HG03095 (cell line): ENCODE results near the gene DIAPH3.

Experiments used
- ATAC-seq: cut with Tn5 transposase; IDR thresholded peaks from one replicate; pipeline ENCODE4 v1.9.1; 2021; ENCODE audit warnings: moderate library complexity; ENCODE audit not compliant: unreplicated experiment

Gene DIAPH3

DNA sequence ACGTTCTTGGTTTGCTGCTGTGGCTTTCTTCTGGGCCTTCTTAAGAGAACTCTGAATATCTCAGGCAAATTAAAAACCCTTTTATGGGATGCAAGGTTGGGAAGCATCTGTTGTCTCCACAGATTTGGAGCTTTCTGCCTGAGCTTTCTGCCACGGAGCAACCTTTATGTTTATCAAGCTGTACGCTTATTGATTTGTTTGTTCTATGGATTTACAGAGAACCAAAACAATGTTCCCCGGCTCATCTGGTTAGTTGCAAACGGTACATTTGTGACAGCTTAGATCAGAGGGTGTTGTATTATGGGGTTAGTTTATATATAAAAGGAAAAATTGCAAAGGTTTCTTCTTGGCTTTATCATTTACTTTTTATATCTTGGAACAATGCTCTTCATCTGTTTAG is 479.6 kb downstream of the DIAPH3 start:
- no peak for ATAC-seq

DNA sequence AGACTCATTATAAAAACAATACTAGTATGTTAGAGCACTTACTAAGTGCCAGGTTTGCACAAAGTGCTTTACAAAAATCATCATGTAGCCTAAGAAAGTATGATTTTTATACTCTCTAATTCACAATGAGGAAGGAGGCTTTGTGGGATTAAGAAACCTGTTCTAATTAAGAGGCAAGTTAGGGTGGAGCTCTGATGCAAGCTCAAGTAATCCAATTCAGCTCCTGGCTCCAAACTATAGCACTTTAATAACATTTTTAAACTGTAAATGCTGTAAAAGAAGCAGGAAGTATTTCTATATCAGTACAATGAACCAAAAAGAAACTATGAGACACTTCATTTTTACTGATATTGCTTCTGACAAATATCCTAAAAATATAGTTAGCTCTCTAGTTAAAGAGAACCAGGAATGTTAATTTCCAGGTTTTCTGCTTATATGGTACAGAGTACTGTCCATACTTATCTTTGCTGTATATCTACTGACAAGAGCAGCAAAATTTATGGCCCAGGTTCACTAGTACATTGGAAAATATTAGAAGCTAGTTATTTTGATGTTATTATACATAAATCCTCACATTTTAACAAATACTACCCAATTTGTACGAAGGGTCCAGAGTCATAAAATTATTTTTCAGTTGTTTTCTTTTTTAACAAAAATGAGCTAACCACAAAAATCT is 482.0 kb downstream of the DIAPH3 start:
- ATAC-seq, result no peak

DNA sequence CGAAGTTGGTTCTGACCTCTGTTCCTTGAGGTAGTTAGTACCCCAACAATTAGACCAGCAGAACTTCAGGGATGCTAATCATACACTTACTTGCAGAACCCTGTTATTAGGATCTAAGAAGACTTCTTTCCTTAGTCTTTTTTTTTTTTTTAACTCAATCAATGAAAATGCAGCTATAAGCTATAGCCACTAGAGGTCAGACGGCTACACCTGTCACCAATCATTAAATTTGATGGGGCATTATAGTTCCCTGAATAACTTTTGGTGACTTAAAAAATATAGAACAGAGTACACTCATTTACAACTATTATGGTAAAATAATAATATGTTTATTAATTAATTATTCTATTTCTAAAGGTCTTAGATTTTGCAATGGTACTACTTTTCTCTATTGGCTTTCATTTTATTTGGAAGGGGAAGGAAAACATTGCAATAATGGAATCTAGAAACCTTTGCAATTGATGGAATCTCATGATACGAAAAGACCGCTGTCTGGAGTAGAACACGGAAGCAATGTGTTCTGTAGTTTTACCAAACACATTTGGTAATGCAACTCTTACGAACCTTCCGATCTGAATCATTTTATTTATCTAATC is 483.2 kb downstream of the DIAPH3 start:
- ATAC-seq, result no peak

DNA sequence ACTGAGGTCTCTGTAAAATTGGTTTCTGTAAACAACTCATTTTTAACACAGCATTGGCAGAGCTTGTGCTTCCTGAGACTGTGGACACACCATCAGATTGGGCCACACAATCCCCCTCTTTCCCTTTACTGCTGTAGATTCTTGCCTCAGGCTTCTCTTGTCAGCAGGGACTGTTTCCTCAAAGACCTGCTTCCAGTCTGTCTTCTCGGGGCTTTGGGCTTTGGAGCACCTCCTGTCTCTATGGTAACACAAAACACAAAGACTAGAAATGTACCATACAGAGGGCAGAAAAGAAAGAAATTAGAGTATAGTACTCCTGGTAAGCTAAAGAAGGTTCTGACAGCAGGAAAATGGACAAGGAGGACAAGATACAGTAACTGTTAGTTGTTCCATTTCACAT is 484.5 kb downstream of the DIAPH3 start:
- ATAC-seq, result no peak

DNA sequence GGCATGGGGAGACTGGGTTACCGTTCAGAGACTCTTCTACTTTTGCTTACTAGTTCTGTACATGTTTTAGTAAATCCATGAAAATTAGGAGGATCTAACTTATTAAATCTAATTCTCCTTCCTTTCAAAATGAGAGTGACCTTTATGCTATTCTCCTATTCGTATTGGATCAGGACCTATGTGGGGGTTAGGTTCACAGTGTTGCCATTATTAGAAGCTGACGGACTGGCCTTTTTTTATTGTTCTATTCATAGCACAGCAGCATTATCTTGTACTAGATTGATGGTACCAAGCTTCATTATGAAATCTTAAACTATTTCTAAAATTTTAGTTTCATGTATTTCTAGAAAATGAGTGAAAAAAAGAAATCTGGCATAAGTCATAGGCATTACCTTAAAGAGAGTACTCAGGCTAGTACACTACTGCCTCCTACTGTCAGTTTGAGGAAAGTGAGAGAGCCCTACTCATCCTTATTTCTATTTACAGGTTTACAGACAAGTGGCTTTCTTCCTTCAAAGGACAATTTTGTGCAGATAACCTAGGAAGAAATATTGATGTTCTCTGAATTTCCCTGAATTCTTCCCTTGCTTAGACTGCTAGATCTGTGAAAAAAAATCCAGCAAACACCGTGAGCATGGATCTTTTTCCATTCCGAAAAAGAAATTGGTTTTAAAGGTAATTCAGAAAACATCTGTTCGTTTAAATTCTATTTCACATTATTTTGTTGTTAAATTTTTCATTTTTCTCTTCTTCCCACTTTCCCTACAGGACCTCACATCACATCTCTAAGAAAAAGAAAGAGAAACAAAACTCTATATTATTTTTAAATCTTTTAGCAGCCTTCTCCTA is 485.5 kb downstream of the DIAPH3 start:
- ATAC-seq, result peak; percentile 73

DNA sequence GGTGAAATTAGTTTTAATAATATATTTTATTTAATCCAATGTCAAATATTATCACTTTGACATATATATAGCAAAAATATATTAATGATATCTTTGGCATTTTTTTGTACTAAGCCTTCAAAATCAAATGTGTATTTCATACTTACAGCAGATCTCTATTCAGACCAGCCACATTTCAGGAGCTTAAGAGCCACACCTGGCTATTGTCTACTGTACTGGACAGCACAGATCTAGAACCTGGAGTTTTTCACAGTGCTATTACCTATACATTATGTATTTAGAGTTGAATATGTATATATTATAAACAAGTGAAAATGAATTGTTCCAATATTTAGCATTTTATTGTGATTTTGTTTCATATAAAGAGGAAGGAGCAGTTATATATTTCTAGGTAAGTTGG is 486.3 kb downstream of the DIAPH3 start:
- no peak for ATAC-seq

DNA sequence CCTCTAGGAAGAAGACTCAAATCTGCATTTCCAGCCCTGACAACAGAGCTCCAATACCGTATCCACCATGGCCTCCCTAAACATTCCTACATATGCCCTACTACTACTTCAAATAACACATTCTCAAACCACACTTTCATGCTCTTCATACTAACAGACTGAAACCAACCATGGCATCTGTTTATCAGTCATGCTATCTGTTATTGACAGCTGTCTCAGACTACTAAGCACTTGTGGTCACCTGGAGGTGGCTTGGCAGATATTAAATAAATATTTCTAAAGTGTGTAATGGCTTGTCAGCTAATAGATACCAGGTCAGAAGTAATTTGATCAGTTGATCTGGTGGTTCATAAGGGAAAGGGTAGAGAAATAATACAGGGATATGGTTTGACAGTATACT is 489.1 kb downstream of the DIAPH3 start:
- ATAC-seq, result no peak

DNA sequence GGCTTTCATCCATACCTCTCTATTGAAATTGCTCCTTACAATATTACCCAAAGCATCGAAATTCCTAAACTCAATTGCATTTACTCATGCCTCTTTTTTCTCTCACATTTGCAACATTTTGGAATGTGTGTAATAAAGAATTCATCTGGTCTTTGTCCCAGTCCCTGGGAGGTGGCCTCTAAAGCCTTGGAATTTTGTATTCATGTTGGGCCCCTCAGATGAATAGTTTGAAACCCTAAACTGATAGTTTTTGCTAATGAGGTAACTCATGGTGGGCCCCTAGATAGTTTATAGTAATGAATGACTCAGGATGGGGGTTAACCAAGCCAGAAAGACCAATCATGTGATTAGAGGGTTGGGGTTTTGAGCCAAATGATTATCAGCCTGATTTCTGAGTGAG is 490.4 kb downstream of the DIAPH3 start:
- ATAC-seq, result no peak

DNA sequence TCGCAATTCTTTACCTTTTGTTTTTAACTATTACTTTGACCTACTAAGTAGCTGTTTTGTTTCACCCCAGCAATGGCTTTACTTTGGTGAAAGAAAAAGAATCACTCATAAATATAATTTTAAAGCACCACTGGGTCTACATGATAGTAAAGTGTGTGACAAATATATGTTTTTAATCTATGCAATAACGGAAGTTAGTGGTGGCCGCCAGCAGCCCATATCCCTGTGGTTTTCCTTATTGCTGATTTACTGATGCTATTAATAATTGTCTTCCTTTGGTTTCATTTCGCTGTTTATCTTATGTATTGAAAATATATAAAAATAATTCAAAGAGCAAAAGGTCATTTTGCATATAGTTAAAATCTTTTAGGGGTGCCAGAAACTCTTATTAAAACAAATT is 491.3 kb downstream of the DIAPH3 start:
- no peak for ATAC-seq

DNA sequence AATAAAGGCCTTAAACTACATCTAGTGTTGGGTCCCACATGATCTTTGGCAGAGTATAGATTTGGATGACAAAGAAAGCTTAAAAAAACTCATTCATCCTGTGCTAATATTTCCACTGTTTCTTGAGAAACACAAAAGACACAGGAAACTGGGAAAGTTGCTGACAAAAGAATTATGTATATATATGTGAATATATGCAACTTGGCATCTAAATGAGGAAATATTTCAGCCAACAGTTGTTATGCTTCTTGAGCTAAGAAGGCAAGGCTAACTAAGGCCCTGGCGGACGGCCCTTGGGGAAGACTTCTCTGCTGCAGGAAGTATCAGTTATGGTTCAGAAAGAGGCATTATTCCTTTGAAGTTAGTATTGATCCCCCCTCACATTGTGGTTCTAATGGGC is 491.8 kb downstream of the DIAPH3 start:
- ATAC-seq, result no peak

DNA sequence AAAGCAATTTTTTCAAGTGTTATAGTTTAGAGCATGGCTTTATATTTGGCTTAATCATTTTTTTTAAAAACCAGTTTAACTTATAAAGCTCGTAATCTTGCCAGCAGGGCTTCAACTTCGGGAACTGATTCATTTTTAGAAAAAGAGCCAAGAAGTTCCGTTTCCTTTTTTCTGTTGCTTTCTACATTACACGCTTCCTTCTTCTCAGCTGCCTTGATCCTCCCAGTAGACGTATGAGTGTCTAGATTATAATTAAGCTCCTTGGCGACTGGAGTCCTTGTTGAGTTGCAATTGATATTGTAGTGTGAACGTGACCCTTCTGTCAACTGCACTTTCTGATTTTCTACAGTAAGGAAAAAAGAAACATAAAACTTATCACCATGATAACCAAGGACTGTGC is 497.2 kb downstream of the DIAPH3 start:
- peak; percentile 75 for ATAC-seq

DNA sequence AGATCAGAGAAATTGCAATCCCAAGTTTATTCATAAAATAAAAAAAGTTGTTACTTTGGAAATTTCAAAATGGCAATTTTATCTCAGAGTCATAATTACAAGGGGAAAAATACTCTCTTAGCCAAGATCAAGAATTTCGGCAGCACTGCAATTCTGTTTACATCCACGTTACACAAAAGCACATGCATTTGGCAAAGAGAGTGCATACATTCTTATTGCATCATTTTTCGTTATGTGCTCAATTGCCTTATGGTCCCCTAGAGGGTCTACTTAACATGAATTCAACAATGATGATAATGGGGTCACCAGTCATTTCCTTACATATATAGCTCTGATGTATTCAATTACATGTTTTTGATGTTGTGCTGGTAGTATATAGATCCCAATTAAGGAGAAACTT is 498.0 kb downstream of the DIAPH3 start:
- no peak for ATAC-seq

DNA sequence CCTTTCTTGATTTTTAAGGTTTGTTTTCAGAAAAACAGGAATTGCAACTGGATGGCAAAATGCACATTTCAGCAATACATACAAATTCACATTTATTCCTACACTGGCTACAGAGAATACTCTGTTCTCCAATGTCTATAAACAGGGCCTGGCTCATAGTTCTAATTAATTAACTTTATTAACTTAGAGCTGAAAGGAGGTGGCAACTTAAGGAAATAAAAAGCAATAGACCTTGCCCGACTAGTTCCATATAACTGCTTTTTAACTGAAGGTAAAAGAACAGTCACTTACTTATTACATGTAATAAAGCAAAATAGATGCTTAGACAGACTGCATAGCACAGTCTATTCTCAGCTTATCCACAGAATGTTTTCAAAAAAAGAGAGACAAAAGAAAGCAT is 498.5 kb downstream of the DIAPH3 start:
- no peak for ATAC-seq

DNA sequence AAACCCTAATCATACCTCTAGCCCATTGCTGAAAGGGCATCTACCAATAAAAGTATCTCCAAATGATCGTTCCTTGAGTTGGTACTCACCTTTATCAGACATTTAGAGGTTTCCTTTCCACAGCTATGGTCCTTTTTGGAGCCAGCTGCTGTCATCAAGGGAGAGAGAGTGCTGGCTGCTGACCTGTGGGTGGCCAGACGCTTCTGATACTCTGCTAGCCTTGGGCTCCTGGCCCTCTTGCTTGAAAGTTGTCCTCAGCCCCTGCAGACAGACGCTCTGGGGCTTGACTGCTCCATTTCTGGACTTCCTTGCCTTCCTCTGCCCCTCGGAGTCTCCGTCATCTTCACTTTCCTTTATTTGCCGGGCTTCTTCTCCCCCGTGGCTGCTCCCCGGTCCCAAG is 499.1 kb downstream of the DIAPH3 start:
- no peak for ATAC-seq

DNA sequence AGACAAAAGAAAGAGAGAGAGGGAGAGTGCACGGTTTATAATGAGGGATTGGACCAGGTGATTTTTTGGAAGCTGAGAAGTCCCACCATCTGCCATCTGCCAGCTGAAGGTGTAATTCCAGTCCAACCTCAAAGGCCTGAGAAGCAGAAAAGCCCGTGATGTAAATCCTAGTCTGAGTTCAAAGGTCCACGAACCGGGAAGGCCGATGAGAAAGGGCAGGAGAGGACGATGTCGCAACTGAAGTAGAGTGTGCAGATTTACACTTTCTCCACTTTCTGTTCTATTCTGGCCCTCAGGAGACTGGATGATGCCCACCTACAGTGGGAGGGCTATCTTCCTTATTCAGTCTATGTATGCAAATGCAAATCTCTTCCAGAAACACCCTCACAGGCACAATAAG is 500.0 kb downstream of the DIAPH3 start:
- ATAC-seq, result no peak

DNA sequence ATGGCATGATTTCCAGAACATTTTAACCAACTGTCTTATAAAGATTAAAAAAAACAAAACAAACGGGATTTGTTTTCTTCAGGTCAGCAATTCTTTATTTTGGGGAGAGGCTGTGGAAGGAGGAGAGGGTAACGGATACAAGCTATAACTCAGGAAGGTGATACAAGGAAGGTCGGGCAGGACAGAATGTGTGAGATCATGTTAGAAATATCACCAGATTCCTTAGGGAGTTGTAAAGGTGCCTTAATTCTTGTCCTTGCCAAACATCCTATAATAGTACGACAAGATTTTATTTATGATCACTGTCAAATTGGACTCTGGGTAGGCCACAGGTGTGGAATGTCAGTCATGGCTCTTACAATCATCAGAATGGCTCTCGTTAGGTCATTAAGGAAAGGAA is 503.1 kb downstream of the DIAPH3 start:
- ATAC-seq, result no peak

DNA sequence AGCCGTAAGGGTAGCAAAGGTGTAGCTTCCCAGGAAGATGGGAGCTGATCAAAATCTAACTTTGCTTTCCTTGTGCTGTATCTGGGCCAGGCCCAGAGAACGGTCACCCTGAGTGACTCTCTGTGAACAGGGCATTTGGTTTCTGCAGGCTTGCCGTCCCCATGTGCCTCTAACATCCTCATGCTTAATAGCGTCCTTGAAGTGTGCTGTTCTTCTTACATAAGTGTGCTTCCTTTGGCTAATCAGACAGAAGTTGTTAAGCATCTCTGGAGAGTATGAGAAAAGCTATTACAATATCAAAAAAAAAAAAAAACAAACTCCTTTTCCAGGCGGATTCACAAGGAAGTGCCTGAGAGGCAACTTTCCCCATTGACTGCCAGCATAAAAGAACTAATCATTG is 503.7 kb downstream of the DIAPH3 start:
- no peak for ATAC-seq

DNA sequence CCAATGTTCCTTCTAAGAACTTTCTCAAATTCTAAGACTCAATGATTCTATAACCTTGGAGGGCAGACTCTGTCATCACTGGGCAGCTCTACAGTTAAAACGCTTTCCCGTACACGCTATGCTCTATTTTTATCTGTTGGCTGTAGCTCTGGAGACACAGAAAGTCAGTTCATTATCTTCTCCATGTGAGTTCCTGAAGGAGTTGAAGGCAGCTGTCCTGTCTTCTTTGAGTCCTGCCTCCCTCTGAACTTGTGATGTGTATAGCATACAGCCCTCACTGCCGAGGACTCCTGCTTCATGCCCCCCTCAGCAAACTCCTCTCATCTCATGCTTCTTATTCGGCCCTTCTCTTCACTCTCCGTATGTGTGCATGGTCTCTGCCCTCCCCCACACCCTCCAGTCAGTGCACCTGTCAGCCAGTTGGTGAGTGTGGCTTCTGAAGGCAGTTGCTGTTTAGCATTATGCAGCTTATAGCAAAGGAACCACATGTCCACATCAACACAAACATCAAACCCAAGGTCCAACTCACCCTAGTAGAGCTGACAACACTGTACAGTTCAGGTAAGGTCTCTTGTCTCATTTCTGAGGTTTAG is 504.9 kb downstream of the DIAPH3 start:
- ATAC-seq, result no peak

DNA sequence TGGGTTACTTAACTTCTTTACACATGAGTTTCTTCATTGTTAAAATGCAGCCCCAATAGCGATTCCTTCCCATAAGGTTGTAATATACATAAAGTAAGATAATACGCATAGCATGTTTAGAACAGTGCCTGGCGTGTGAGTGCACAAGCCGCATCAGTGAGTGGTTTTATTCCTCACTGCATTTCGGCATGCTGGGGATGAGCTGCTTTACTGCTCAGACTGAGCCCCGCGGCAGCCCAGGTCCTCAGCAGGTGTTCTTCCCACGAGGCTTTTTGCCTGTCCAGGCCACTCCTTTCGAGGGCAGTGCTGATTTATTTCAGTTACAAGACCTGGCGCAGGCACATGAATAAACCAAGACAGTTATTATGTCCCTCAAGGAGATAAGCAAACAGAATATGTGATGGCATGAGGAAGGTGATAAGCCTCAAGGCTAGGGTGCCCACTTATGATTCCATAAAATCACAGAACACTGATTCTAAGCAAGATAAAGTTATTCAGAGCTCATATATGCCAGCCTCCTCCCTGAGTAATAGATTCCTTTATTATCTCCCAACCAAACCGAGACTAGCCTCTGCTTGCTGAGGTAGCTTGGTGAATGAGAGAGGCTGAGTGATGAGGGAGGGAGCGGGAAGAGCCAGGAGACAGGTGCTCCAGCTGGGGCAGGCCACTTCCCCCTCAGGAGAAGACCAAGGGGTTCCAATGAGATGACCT is 505.5 kb downstream of the DIAPH3 start:
- ATAC-seq, result no peak

DNA sequence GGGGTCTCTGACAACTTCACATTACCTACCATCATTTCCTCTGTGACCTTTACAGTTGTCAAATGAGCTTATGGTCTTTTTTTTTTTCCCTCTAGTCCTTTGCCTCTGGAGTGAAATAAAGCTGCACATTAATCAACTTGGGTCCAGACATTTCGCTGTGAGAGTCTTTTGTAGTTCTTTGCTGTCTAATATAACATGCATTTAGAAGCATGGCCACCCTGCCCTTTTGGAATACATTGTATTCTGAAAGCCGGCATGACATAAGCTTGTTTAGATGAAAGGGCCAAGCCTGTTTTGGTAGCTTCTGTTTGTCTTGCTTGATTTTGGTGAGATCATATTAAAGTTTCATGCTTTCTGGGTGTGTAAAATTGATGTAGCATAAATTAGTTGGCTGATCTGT is 509.8 kb downstream of the DIAPH3 start:
- ATAC-seq, result no peak

DNA sequence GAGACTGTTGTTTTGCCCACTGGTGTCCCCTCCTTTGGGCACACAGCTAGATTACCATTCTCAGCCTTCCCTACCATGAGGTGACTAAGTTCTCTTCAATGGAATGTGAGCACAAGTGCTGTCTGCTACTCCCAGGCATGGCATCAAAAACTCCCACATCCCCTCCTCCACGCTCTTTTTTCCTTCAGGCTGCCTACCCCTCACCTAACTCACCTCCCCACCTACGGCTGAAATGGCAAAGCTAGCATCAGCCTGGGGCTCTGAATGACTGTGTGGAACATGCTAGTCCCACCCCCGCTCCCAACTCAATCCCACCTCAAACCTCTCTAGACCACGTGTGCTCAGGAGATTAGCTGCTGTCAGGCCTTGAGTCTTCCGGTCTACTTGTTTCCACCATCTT is 512.2 kb downstream of the DIAPH3 start:
- no peak for ATAC-seq
